Lower leg skin (tissue), 4 donors: ENCODE measurements around the gene PSMC1. TPM values are rescaled to one million over a fixed set of nuclear protein-coding genes. Genes with fewer than 3 reads are reported as not detected.

Experiments used
- DNase-seq, 2 donors: peaks; one replicate each; pipeline ENCODE4 v3.0.0-alpha.2; 2019; ENCODE audit warnings: low spot score in 2 of 2
- H3K4me3 ChIP-seq: fragments of 200-600 bp; sonication (generic); 2 replicates; pipeline ENCODE4 v1.5.1; 2017; ENCODE audit warnings: mild to moderate bottlenecking, low read depth; ENCODE audit not compliant: poor library complexity, severe bottlenecking
- CTCF ChIP-seq, 3 donors: fragments of 450-650 bp; IDR thresholded peaks; one replicate each; pipeline ENCODE4 v1.5.1; 2016; ENCODE audit warnings: antibody characterized with exemption in 3 of 3, mild to moderate bottlenecking in 3 of 3, moderate library complexity in 2 of 3
- POLR2A ChIP-seq, 2 donors: fragments of 450-650 bp; IDR thresholded peaks; one replicate each; pipeline ENCODE4 v1.6.1; 2016 to 2017; ENCODE audit warnings: antibody characterized with exemption in 2 of 2, mild to moderate bottlenecking in 1 of 2, moderate library complexity in 1 of 2
- WGBS, 2 donors: methylation state at CpG; one replicate each; pipeline ENCODE4 v1.1.5; 2018; 5-methylcytosine and 5-hydroxymethylcytosine counted together
- intact Hi-C: fragments of 100-400 bp; cut with DNase I; formaldehyde crosslinking; loops from one replicate; pipeline ENCODE4 v1.15.0; 2023; ENCODE audit warnings: low total_unique reads
- total RNA-seq, 4 donors: library from RNA; depleted of rRNA; stranded (reverse); fragments of >200 nt; gene quantifications; one replicate each; pipeline ENCODE4 v1.1.0, GENCODE V29; 2016

The PSMC1 gene
- total RNA-seq, 4 donors from 2014 or later: 72.2 to 159 (median 109) TPM

GRCh38 chr14:90305176-90305601, 48.8 kb downstream of the PSMC1 start:
- no peak overlapping the region for H3K4me3 ChIP-seq
- 88 to 90% methylated on average over 4 of the region's 4 CpGs for WGBS, 2 donors
- no peak for DNase-seq
- intact Hi-C loops: loop anchor here (10.0 kb wide), 1 partner anchor 390 kb away; no protein-coding TSS in a partner anchor
- no peak for TF ChIP-seq POLR2A (IDR thresholded peaks at IDR 0.05)
- TF ChIP-seq CTCF (IDR thresholded peaks at IDR 0.05): no peak

GRCh38 chr14:90308561-90308960, 52.2 kb downstream of the PSMC1 start:
- DNase-seq: no peak
- intact Hi-C loops: loop anchor here (10.0 kb wide), 1 partner anchor 386 kb away; no protein-coding TSS in a partner anchor
- WGBS, 2 donors: 93 to 94% methylated on average over 7 of the region's 7 CpGs
- H3K4me3 ChIP-seq: no peak overlapping the region
- TF ChIP-seq CTCF (IDR thresholded peaks at IDR 0.05): no peak
- TF ChIP-seq POLR2A (IDR thresholded peaks at IDR 0.05): no peak

DNA sequence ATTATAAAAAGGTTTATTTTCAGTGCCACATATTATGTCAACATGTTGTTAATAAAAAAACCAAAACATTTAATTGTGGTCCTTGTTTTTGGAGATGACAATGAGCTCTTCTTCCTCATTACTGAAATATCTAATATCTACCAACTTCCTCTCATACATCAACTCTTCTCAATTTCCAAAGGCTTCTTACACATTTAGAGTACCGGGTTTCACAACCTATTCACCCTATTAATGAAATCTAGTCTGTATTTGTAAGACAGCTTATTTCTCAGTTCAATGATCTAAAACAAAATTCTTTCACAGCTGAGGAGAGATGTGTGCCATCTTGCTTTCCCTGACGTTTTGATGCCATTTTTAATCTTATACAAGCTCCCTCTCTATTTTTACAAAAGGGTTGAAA, 60.9 kb downstream of the PSMC1 start:
- no peak overlapping the region for H3K4me3 ChIP-seq
- TF ChIP-seq POLR2A (IDR thresholded peaks at IDR 0.05) (no peak), CTCF (IDR thresholded peaks at IDR 0.05) (no peak)
- DNase-seq: no peak
- WGBS, 2 donors: 83 to 92% methylated on average over 2 of the region's 2 CpGs
- intact Hi-C loops: no loop called here

GRCh38 chr14:90318016-90318415, 61.7 kb downstream of the PSMC1 start:
- DNase-seq: no peak
- H3K4me3 ChIP-seq: no peak overlapping the region
- intact Hi-C loops: no loop called here
- WGBS, 2 donors: 79 to 80% methylated on average over 4 of the region's 4 CpGs
- TF ChIP-seq POLR2A (IDR thresholded peaks at IDR 0.05) (no peak), CTCF (IDR thresholded peaks at IDR 0.05) (no peak)

GRCh38 chr14:90319173-90319572, 62.8 kb downstream of the PSMC1 start:
- H3K4me3 ChIP-seq: no peak overlapping the region
- intact Hi-C loops: no loop called here
- no peak for TF ChIP-seq CTCF (IDR thresholded peaks at IDR 0.05)
- TF ChIP-seq POLR2A (IDR thresholded peaks at IDR 0.05): no peak
- WGBS, 2 donors: 89 to 92% methylated on average over 3 of the region's 3 CpGs
- DNase-seq: no peak
